ENCODE data around the gene DAPK1. TPM values are rescaled to one million over a fixed set of nuclear protein-coding genes. Genes with fewer than 3 reads are reported as not detected.

Gene DAPK1
- total RNA-seq, 1 experiment from 2014 or later: not detected

DNA sequence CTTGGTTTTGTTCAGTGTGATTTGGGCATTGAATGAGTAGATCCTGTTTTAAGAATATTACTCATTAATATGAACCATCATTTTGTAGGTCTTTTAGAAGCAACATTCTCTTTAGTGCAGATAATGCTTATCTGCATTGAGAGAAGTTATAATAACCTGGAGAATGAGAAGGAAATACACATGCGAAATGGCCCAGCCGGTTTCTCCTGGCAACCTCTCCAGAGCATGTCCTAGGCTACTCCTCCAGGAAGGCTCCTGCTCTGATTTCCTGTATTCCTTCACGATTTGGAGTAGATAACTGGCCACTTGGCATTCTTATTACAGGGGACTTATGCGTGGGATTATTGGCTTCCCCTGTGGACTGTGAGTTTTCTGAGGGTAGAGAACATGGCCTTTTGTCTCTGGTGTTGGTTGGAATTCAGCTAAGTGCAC lies 12.6 kb downstream of the DAPK1 start:
- Histone ChIP-seq H4K20me1 (ENCODE audit: insufficient read depth, low read depth, low read length) (no peaks in the 10 kb centered on the region), H3K4me1 (ENCODE audit: low read length) (no peaks in the 10 kb centered on the region), H3K9me3 (ENCODE audit: low read length) (no peaks in the 10 kb centered on the region), H3K9ac (ENCODE audit: low read length) (no peak overlapping the region), H3K9me2 (replicated peaks; ENCODE audit: insufficient read depth, low read length) (no peaks in the 10 kb centered on the region), H3K4me3 (ENCODE audit: low read length) (no peak overlapping the region), H3K4me2 (ENCODE audit: low read depth, low read length, poor library complexity, severe bottlenecking) (no peak overlapping the region), H3K36me3 (ENCODE audit: insufficient read depth, low read length) (no peaks in the 10 kb centered on the region), H3K27ac (ENCODE audit: low read length) (no peak overlapping the region), H3K27me3 (ENCODE audit: low read length) (0 out of 2 replicates have a peak, but pooled peaks cover 2% of the 10 kb centered on the region), H2AFZ (ENCODE audit: low read length) (no peak overlapping the region), H3K79me2 (ENCODE audit: low read length) (no peaks in the 10 kb centered on the region)
- no peak for DNase-seq

DNA sequence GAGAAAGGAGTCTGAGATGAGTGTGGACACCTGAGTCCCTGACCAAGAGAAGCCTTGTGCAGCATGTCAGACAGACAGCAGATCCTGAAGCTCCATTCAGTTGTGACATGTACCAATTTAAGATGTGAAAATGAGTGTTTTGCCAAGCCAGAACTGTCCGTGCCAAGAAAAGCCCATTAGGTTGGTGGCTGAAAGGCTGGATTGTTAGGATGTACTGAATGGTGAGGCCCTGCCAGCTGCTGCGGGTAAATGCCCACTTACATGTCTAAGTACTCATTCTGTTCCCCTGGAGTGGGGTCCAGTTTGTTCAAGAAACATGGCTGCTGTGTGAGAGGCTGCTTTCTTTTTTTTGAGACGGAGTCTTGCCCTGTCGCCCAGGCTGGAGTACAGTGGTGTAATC lies 14.6 kb downstream of the DAPK1 start:
- Histone ChIP-seq H3K79me2 (ENCODE audit: low read length) (no peaks in the 10 kb centered on the region), H3K27me3 (ENCODE audit: low read length) (0 out of 2 replicates have a peak, but pooled peaks cover 2% of the 10 kb centered on the region), H3K27ac (ENCODE audit: low read length) (no peak overlapping the region), H3K9ac (ENCODE audit: low read length) (no peak overlapping the region), H3K4me1 (ENCODE audit: low read length) (no peaks in the 10 kb centered on the region), H3K9me3 (ENCODE audit: low read length) (no peaks in the 10 kb centered on the region), H3K9me2 (replicated peaks; ENCODE audit: insufficient read depth, low read length) (no peaks in the 10 kb centered on the region), H3K4me2 (ENCODE audit: low read depth, low read length, poor library complexity, severe bottlenecking) (no peak overlapping the region), H2AFZ (ENCODE audit: low read length) (no peak overlapping the region), H3K4me3 (ENCODE audit: low read length) (no peak overlapping the region), H3K36me3 (ENCODE audit: insufficient read depth, low read length) (no peaks in the 10 kb centered on the region), H4K20me1 (ENCODE audit: insufficient read depth, low read depth, low read length) (no peaks in the 10 kb centered on the region)
- no peak for DNase-seq

DNA sequence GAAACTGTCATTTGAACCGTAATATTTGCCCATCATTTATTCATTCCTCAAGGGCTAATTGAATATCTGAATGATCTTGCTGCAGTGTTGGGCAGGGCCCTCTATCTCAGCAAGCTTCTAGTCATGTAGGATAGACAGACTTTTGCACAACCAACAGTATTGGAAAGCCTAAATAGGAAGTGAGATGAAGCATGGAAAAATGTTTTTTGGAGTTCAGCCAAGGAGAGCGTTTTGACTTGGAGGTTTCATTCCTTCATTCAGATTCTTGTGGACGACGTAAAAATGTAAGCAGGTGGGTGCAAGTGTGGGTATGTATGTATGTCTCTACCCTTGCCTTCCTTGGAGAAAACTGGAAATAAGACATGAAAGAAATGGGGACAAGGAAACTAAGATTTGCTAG lies 15.5 kb downstream of the DAPK1 start:
- no peaks in the 10 kb centered on the region for H3K9me2 ChIP-seq (replicated peaks; ENCODE audit: insufficient read depth, low read length)
- no peak overlapping the region for H3K4me2 ChIP-seq (ENCODE audit: low read depth, low read length, poor library complexity, severe bottlenecking)
- H3K9me3 ChIP-seq (ENCODE audit: low read length): no peaks in the 10 kb centered on the region
- H3K36me3 ChIP-seq (ENCODE audit: insufficient read depth, low read length): no peaks in the 10 kb centered on the region
- no peaks in the 10 kb centered on the region for H3K79me2 ChIP-seq (ENCODE audit: low read length)
- DNase-seq: no peak
- H3K27ac ChIP-seq (ENCODE audit: low read length): no peak overlapping the region
- 0 out of 2 replicates have a peak, but pooled peaks cover 2% of the 10 kb centered on the region for H3K27me3 ChIP-seq (ENCODE audit: low read length)
- H3K4me1 ChIP-seq (ENCODE audit: low read length): no peaks in the 10 kb centered on the region
- no peaks in the 10 kb centered on the region for H4K20me1 ChIP-seq (ENCODE audit: insufficient read depth, low read depth, low read length)
- H2AFZ ChIP-seq (ENCODE audit: low read length): no peak overlapping the region
- no peak overlapping the region for H3K4me3 ChIP-seq (ENCODE audit: low read length)
- H3K9ac ChIP-seq (ENCODE audit: low read length): no peak overlapping the region

DNA sequence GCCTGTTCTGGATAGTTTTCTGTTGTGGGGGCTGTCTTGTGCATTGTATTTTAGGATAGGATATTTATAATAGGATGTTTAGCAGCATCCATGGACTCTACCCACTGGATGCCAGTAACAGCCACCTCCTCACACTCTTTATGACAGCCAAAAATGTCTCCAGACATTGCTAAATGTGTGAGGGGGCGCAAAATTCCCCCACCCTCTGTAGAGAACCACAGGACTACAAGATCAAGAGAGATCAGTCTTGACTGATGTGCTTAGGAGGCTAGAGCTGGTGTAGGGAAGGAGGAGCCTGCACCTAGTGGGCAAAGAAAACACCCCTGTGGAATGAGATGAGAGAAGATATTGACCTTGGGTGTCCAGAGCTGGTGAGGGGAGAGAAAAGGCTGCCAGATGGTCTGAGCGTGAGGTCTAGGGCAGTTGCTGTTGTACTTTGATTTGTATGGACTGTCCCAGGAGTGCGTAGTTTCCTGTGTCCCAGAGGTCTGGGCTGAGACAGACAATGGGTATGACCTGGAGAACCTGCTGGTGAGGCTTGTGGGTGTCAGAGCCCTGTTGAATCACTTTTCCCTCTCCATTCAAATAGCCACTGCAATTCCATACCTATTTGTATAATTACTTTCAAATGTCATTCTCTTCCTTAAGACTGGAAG lies 16.3 kb downstream of the DAPK1 start:
- Histone ChIP-seq H3K27ac (ENCODE audit: low read length) (no peak overlapping the region), H3K27me3 (ENCODE audit: low read length) (0 out of 2 replicates have a peak, but pooled peaks cover 2% of the 10 kb centered on the region), H3K4me3 (ENCODE audit: low read length) (no peak overlapping the region), H3K9ac (ENCODE audit: low read length) (no peak overlapping the region), H2AFZ (ENCODE audit: low read length) (no peak overlapping the region), H3K79me2 (ENCODE audit: low read length) (no peaks in the 10 kb centered on the region), H3K4me1 (ENCODE audit: low read length) (no peaks in the 10 kb centered on the region), H3K4me2 (ENCODE audit: low read depth, low read length, poor library complexity, severe bottlenecking) (no peak overlapping the region), H3K36me3 (ENCODE audit: insufficient read depth, low read length) (no peaks in the 10 kb centered on the region), H4K20me1 (ENCODE audit: insufficient read depth, low read depth, low read length) (no peaks in the 10 kb centered on the region), H3K9me3 (ENCODE audit: low read length) (no peaks in the 10 kb centered on the region), H3K9me2 (replicated peaks; ENCODE audit: insufficient read depth, low read length) (no peaks in the 10 kb centered on the region)
- DNase-seq: no peak

DNA sequence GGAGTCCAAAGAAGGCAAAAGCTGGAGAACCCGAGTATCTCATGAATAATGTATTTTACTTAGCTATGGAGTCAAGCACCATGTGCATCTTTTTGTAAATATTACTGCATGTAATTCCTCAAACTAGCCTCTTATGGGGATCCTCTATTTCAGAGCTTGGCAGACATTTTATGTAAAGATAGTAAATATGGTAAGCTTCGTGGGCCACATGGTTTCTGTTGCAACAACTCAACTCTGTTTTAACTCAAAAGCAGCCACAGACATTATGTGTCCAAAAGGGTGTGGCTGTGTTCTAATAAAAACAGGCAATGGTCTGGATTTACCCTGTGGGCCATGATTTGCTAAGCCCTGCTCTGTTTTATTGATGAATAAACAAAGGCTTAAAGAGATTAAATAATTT lies 17.3 kb downstream of the DAPK1 start:
- no peak overlapping the region for H3K4me3 ChIP-seq (ENCODE audit: low read length)
- H3K27me3 ChIP-seq (ENCODE audit: low read length): 0 out of 2 replicates have a peak, but pooled peaks cover 2% of the 10 kb centered on the region
- H3K4me1 ChIP-seq (ENCODE audit: low read length): no peaks in the 10 kb centered on the region
- no peaks in the 10 kb centered on the region for H3K9me2 ChIP-seq (replicated peaks; ENCODE audit: insufficient read depth, low read length)
- H3K9me3 ChIP-seq (ENCODE audit: low read length): no peaks in the 10 kb centered on the region
- no peak for DNase-seq
- no peaks in the 10 kb centered on the region for H3K36me3 ChIP-seq (ENCODE audit: insufficient read depth, low read length)
- no peak overlapping the region for H3K9ac ChIP-seq (ENCODE audit: low read length)
- no peaks in the 10 kb centered on the region for H4K20me1 ChIP-seq (ENCODE audit: insufficient read depth, low read depth, low read length)
- H3K79me2 ChIP-seq (ENCODE audit: low read length): no peaks in the 10 kb centered on the region
- H2AFZ ChIP-seq (ENCODE audit: low read length): no peak overlapping the region
- no peak overlapping the region for H3K27ac ChIP-seq (ENCODE audit: low read length)
- H3K4me2 ChIP-seq (ENCODE audit: low read depth, low read length, poor library complexity, severe bottlenecking): no peak overlapping the region

DNA sequence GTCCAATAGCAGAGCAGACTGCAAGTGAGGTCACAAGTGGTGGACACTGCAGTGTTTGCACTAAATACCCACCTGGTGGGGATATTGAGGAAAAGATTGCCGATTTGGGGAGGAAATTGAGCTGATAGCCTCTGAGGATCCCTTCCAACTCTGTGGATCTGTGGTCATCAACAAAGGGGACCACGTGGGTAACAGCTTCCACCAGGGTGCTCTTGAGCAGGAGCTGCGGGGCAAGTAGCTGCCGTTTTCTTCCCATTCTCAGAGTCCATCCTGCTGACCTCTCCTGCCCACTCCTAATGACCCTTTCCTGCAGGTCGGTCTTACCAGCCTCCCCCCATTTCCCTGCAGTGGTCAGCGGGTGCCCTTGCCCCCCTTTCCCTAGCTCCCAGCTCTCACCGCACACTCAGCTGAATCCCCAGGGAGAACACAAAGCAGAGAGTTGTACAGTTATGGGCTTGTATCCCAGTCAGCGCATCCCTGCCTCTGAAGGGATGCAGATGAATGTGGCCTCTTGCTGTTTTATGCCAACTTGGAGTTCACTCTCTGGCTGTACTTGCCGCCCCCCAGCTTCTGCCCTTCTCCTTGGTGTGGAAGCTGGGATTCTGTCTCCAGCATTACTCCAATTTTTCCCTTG lies 18.0 kb downstream of the DAPK1 start:
- no peak overlapping the region for H3K9ac ChIP-seq (ENCODE audit: low read length)
- no peaks in the 10 kb centered on the region for H3K9me2 ChIP-seq (replicated peaks; ENCODE audit: insufficient read depth, low read length)
- H3K27ac ChIP-seq (ENCODE audit: low read length): no peak overlapping the region
- no peaks in the 10 kb centered on the region for H4K20me1 ChIP-seq (ENCODE audit: insufficient read depth, low read depth, low read length)
- no peak for DNase-seq
- no peak overlapping the region for H3K4me3 ChIP-seq (ENCODE audit: low read length)
- H3K79me2 ChIP-seq (ENCODE audit: low read length): no peaks in the 10 kb centered on the region
- H3K9me3 ChIP-seq (ENCODE audit: low read length): no peaks in the 10 kb centered on the region
- H3K36me3 ChIP-seq (ENCODE audit: insufficient read depth, low read length): no peaks in the 10 kb centered on the region
- H2AFZ ChIP-seq (ENCODE audit: low read length): no peak overlapping the region
- H3K4me2 ChIP-seq (ENCODE audit: low read depth, low read length, poor library complexity, severe bottlenecking): no peak overlapping the region
- no peaks in the 10 kb centered on the region for H3K27me3 ChIP-seq (ENCODE audit: low read length)
- H3K4me1 ChIP-seq (ENCODE audit: low read length): no peaks in the 10 kb centered on the region

DNA sequence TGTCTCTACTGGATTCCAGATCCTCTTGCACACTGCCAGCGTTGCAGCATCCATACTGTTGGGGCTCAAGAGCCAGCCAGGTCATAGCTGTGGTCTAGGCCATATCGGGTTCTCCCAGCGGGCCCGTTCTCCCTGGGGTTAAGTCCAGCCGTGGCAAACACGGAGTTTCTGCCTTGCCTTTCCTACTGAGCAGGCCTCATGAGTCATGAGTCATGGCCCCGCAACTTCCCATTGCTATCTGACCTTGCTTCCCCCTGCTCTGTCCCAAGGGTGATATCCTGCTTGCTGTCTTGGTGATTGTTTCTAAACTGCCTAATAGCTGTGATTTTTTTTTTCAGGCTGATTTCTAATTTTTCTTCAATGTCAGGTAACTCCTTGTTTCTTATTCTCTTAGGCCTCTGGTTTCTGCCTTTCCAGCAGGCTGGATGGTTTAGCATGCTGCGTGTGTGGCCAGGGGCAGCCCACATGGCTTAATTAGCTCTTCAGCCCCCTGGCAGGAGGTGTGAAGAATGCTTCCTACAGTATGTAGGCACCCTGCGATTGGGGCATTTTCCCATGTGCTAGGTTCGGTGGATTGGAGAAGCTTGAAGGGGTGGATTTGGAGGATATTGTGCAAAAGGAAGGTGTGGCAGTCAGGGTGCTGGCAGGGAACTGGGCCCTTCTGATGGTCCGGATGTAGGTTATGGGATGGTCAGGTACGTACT lies 18.7 kb downstream of the DAPK1 start:
- Histone ChIP-seq H2AFZ (ENCODE audit: low read length) (no peak overlapping the region), H3K9me2 (replicated peaks; ENCODE audit: insufficient read depth, low read length) (no peaks in the 10 kb centered on the region), H3K9me3 (ENCODE audit: low read length) (no peaks in the 10 kb centered on the region), H3K4me1 (ENCODE audit: low read length) (no peaks in the 10 kb centered on the region), H3K4me3 (ENCODE audit: low read length) (no peak overlapping the region), H3K4me2 (ENCODE audit: low read depth, low read length, poor library complexity, severe bottlenecking) (no peak overlapping the region), H3K27ac (ENCODE audit: low read length) (no peak overlapping the region), H3K79me2 (ENCODE audit: low read length) (no peaks in the 10 kb centered on the region), H3K27me3 (ENCODE audit: low read length) (no peaks in the 10 kb centered on the region), H3K36me3 (ENCODE audit: insufficient read depth, low read length) (no peaks in the 10 kb centered on the region), H3K9ac (ENCODE audit: low read length) (no peak overlapping the region), H4K20me1 (ENCODE audit: insufficient read depth, low read depth, low read length) (no peaks in the 10 kb centered on the region)
- DNase-seq: no peak

DNA sequence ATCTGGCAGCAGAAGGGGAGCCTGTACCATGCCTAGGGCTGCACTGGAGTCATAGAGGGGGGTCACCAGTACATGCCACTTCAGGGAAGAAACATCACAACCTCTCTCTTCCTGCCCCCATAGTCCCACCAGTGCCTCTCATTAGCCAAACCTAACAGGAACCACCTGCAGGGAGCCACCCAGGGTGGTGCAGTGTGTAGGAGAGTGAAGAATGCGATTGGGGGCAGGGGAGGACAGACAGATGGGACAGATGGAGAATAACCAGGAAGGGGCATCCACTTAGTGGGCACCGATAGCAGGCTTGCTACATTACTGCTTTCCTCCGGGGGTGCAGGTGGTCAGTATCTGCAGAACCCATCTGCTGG lies 19.2 kb downstream of the DAPK1 start:
- Histone ChIP-seq H3K4me2 (ENCODE audit: low read depth, low read length, poor library complexity, severe bottlenecking) (no peak overlapping the region), H3K9me3 (ENCODE audit: low read length) (no peaks in the 10 kb centered on the region), H3K79me2 (ENCODE audit: low read length) (no peaks in the 10 kb centered on the region), H4K20me1 (ENCODE audit: insufficient read depth, low read depth, low read length) (no peaks in the 10 kb centered on the region), H3K36me3 (ENCODE audit: insufficient read depth, low read length) (no peaks in the 10 kb centered on the region), H3K27me3 (ENCODE audit: low read length) (no peaks in the 10 kb centered on the region), H3K27ac (ENCODE audit: low read length) (no peak overlapping the region), H2AFZ (ENCODE audit: low read length) (no peak overlapping the region), H3K4me1 (ENCODE audit: low read length) (no peaks in the 10 kb centered on the region), H3K9ac (ENCODE audit: low read length) (no peak overlapping the region), H3K9me2 (replicated peaks; ENCODE audit: insufficient read depth, low read length) (no peaks in the 10 kb centered on the region), H3K4me3 (ENCODE audit: low read length) (no peak overlapping the region)
- DNase-seq: no peak

All from Karpas-422 (cell line).